ENCODE data around the gene EIF5. TPM values are rescaled to one million over a fixed set of nuclear protein-coding genes. Genes with fewer than 3 reads are reported as not detected.

EIF5 gene
- total RNA-seq, 3 donors from 2014 or later: 255 to 342 (median 314) TPM

DNA sequence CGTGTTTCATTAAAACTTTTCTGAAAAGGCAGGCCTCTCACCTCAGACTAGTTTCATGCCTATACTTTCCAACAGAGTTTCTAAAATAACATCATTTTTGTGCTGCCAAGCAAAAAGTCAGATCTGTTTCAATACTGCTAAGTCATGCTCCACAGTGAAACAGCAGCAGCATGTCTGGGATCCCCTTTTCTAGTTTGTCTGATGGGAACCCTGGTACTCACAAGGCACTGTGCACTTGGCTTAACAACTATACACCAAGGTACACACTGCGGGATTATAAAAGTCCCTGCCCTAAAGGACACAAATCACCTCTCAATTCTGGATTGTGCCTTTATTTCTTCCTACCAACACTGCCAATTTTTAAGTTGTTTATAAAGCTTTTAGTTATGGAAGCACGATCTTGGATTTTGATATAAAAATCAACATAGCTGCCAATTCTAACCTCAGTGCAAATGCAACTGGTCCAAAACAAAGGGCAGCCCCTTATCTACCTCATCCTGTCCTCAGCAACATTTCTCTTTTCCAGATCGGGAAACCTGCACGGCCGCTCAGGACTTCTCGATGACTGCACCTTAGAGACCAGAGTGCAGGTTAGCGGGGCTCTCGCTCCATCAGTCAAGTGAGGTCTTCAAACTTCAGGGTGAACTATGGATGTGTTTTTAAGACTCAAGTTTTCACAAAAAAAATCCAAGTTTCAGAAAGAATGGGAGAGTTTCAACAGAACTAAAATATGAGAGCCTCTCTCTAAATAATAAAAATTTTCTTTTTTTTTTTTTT is 1.7 kb upstream of the EIF5 start:
- Histone ChIP-seq H3K4me3 (no peak overlapping the region), H3K36me3 (ENCODE audit: low read depth) (peaks cover 13% of the 10 kb centered on the region), H3K9me3 (no peaks in the 10 kb centered on the region), H3K4me1 (ENCODE audit: low read depth) (peaks cover 19% of the 10 kb centered on the region)
- TF ChIP-seq, protein P1, sequence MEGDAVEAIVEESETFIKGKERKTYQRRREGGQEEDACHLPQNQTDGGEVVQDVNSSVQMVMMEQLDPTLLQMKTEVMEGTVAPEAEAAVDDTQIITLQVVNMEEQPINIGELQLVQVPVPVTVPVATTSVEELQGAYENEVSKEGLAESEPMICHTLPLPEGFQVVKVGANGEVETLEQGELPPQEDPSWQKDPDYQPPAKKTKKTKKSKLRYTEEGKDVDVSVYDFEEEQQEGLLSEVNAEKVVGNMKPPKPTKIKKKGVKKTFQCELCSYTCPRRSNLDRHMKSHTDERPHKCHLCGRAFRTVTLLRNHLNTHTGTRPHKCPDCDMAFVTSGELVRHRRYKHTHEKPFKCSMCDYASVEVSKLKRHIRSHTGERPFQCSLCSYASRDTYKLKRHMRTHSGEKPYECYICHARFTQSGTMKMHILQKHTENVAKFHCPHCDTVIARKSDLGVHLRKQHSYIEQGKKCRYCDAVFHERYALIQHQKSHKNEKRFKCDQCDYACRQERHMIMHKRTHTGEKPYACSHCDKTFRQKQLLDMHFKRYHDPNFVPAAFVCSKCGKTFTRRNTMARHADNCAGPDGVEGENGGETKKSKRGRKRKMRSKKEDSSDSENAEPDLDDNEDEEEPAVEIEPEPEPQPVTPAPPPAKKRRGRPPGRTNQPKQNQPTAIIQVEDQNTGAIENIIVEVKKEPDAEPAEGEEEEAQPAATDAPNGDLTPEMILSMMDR (IDR thresholded peaks at IDR 0.05): no peak
- no peak for ATAC-seq
- peak in 2 of 3 donors; percentile 22 to 42 for DNase-seq
- intact Hi-C loops (cut with DNase I, micrococcal nuclease): no loop called here

DNA sequence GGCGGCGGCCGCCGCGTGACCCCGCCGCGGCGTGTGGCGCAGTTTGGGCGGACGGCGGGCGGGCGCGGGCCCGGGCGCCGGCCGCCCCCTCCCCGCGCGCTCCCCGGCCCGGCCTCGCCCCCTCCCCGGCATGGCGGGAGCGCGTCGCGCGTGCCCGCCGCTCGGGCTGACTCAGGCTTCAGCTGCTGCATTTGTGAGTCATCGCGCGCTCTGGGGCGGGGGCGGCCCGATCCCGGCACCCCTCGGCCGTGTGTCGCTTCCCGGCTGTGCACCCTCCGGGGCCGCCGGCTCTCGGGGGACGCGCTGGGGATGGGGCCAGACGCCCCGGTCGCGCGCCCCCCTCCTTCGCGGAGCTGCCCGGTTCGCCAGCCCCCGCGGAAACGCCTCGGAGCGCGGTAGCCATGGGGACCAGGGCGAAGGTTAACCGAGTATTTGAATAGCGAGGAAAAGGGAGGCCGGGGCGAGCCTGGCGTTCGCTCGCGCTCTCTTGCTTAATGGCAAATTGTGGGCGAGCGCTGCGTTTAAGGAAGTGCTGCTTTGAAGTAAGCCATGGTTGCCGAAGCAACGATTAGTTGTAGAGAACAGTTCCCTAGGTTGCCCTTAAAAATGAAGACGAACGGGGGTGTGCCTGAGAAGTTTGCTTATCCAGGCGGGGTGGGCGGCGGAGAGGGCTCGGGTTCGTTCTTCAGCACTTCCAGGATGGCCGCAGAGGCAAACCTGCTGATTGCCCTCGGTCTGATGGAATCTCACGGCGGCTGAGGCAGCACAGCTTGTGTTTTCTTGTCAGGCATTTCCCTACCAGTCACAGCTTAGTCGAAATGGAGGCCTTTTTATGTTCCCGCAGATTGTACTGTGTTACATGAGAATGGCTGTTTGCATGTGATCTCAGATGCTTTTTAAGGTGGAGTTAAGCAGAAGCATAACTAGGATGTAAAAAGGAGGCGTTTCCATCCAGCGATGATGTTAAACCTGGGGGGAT is 896 bp downstream of the EIF5 start:
- DNase-seq (peak; percentile 84 to 88 (median 87)), ATAC-seq (peak; percentile 52)
- Histone ChIP-seq H3K9me3 (no peaks in the 10 kb centered on the region), H3K36me3 (ENCODE audit: low read depth) (peaks cover 21% of the 10 kb centered on the region), H3K4me1 (ENCODE audit: low read depth) (peaks cover 16% of the 10 kb centered on the region), H3K4me3 (peak overlapping the region; percentile 97)
- TF ChIP-seq, protein P1 (IDR thresholded peaks at IDR 0.05): no peak
- intact Hi-C loops (cut with DNase I, micrococcal nuclease): no loop called here

DNA sequence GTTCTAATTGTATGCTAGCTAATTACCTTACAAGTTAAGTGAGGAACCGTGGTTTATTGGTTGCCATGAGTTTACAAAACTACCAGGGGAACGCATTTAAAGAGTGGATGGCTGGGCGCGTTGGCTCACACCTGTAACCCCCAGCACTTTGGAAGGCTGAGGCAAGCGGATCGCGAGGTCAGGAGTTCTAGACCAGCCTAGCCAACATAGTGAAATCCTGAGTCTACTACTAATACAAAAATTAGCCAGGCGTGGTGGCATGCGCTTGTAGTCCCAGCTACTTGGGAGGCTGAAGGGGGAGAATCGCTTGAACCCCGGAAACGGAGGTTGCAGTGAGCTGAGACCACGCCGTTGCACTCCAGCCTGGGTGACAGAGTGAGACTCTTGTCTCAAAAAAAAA is 2.2 kb downstream of the EIF5 start:
- Histone ChIP-seq H3K4me3 (no peak overlapping the region), H3K36me3 (ENCODE audit: low read depth) (peaks cover 24% of the 10 kb centered on the region), H3K4me1 (ENCODE audit: low read depth) (peaks cover 16% of the 10 kb centered on the region), H3K9me3 (no peaks in the 10 kb centered on the region)
- intact Hi-C loops (cut with DNase I, micrococcal nuclease): no loop called here
- ATAC-seq: no peak
- no peak for DNase-seq
- TF ChIP-seq, protein P1 (IDR thresholded peaks at IDR 0.05): no peak

DNA sequence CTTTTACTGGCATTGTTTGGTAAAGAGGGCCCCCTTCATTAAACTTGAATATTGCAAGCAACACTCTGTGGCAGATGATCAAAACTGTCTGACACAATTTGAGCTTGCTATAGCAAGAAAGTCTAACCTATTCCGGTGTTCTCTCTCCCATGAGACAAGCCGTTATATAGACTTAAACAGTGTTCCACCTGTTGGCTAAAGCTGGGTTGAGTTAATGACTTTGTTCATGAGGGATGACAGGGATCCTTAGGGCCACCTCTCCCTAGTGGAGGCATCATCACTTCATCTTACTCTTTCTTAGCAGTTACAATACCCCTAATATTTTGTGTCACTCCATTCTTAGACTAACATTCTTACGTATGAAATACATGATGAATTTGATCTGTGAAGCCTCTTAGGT is 3.8 kb downstream of the EIF5 start:
- TF ChIP-seq, protein P1 (IDR thresholded peaks at IDR 0.05): no peak
- DNase-seq: no peak
- no peak for ATAC-seq
- intact Hi-C loops (cut with DNase I, micrococcal nuclease): no loop called here
- peaks cover 9% of the 10 kb centered on the region for H3K4me1 ChIP-seq (ENCODE audit: low read depth)
- peaks cover 38% of the 10 kb centered on the region for H3K36me3 ChIP-seq (ENCODE audit: low read depth)
- H3K4me3 ChIP-seq: no peak overlapping the region
- H3K9me3 ChIP-seq: no peaks in the 10 kb centered on the region

DNA sequence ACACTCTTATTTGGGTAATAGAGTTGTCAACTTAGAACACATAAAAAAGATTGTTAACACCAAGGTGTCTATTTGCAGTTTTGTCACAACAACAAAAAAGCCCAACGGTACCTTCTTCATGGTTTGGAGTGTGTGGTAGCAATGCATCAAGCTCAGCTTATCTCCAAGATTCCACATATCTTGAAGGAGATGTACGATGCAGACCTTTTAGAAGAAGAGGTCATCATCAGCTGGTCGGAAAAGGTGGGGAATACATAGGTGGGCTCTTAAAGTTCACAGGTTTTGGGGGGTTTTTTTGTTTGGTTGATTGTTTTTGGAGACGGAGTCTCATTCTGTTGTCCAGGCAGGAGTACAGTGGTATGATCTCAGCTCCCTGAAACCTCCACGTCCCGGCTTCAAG is 5.5 kb downstream of the EIF5 start:
- no peak overlapping the region for H3K4me3 ChIP-seq
- DNase-seq (no peak), ATAC-seq (no peak)
- H3K9me3 ChIP-seq: no peaks in the 10 kb centered on the region
- intact Hi-C loops (cut with DNase I, micrococcal nuclease): no loop called here
- H3K36me3 ChIP-seq (ENCODE audit: low read depth): peaks cover 38% of the 10 kb centered on the region
- TF ChIP-seq, protein P1 (IDR thresholded peaks at IDR 0.05): no peak
- peaks cover 9% of the 10 kb centered on the region for H3K4me1 ChIP-seq (ENCODE audit: low read depth)

Data from mucosa of descending colon (tissue), 3 donors.